SKM-1 treated with dmso at 0.1 percent for 144 hours (cell line): ENCODE results near the gene TREM1.

Source experiments
- DNase-seq: peaks from one replicate; lab custom pipeline; 2025; ENCODE audit not compliant: unreplicated experiment; lab: John Stamatoyannopoulos, UW

Gene TREM1

GRCh38 chr6:41286544-41287346, at the start of gene TREM1:
Gene TREM1 (minus strand): TSS chr6:41286682. CDS start chr6:41286655, 27 bp downstream.
- DNase-seq, result peak; percentile 98

DNA sequence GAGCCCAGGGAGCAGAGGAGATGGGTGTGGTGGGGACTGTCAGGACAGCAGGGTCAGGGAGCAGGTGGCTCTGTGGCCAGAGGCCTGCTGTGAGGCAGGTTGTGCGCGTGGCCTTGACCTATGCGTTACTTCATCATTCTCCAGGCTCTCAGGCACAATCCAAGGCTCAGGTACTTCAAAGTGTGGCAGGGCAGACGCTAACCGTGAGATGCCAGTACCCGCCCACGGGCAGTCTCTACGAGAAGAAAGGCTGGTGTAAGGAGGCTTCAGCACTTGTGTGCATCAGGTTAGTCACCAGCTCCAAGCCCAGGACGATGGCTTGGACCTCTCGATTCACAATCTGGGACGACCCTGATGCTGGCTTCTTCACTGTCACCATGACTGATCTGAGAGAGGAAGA, 49.5 kb upstream of the TREM1 start:
- DNase-seq, result no peak

DNA sequence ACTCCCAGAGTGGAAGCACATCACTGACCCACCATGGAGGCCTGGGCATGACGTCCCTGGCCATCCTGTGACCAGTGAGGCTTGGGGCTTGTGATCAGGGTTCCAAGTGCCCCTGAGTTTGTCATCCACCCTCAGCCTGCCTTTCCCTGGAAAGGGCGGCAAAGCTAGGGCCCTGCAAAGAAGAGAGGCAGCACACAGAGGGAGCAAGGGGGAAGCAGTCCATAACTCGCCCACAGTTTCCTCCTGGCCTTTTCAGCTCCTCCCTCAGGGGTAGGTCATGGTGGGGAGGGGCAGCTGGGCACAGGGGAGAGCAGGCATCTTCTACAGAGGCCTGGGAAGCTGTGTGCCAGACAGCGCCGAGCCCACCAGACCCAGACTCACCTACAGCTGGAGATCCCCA, 48.8 kb upstream of the TREM1 start, which contains the start of gene NCR2:
Gene NCR2 (plus strand): TSS at position 313 of the 400 bp plus-strand sequence. CDS start 269 bp downstream, outside the sequence.
- DNase-seq, result no peak

DNA sequence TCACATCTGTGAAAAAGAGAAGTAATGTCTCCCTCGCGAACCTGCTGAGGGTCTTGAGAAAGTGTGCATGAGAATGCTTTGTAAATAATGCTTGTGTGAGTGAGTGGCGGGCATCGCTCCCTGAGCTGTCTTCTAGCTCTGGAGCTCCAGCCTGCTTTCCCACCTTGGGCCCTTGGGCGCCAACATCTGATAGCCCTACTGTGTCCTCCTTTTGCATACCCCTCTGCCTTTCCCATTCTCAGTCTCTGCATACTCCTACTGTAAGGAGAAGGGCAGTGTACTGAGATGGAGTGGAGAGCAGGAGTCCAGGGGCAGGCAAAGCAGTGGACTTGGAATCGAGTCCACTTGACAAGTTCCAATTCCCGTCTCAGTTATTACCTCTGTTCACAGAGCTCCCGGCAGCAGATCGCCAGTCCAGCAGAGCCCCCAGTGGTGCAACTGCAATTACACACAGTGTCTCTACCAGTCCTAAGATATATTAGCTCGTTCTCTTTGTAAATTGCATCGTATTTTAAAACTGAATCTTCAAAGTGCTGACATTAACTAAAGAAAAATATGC, 48.1 kb upstream of the TREM1 start:
- DNase-seq, result no peak

DNA sequence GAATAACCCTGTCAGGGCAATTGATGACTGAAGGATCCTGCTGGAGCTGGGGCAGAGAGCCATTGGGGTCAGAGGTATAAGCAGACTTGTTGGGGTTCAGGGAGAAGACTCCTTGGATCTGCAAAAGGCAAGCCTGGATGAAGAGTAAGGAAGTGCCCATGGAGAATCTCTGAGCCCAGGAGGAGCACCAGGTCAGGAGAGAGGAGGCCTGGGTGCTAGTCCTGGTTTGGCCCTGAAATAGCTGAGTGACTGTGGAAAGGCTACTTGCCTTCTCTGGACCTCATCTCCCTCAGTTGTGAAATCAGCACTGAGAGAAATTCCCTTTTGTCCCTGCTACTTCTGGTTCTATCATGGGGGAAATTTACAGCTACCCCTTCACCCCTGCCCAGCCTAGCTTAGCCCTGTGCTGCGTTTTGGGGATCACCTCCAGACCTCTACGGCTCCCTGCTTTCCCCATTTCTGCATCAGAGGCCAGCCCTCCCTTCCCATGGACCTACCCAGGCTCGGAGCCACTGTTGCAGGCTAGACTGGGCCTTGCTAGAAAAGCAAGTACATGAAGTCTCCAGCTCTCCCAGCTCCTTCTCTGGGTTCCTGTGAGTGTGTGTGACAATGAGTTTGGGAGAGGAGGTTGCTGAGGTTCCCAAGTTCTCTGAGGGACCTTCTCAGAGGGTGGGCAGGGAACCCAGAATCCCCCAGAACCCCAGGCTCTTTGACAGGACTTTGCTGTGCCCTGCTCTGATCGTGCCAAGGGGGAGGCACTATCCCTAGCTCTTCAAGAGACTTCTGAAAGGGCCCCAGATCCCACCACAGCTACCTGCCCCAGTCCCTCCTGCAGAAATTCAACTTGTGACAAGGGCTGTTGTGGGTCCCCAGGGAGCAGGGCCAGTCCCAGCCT, 46.6 kb upstream of the TREM1 start:
- DNase-seq, result no peak

GRCh38 chr6:41332241-41332640, 45.8 kb upstream of the TREM1 start:
- DNase-seq, result no peak

DNA sequence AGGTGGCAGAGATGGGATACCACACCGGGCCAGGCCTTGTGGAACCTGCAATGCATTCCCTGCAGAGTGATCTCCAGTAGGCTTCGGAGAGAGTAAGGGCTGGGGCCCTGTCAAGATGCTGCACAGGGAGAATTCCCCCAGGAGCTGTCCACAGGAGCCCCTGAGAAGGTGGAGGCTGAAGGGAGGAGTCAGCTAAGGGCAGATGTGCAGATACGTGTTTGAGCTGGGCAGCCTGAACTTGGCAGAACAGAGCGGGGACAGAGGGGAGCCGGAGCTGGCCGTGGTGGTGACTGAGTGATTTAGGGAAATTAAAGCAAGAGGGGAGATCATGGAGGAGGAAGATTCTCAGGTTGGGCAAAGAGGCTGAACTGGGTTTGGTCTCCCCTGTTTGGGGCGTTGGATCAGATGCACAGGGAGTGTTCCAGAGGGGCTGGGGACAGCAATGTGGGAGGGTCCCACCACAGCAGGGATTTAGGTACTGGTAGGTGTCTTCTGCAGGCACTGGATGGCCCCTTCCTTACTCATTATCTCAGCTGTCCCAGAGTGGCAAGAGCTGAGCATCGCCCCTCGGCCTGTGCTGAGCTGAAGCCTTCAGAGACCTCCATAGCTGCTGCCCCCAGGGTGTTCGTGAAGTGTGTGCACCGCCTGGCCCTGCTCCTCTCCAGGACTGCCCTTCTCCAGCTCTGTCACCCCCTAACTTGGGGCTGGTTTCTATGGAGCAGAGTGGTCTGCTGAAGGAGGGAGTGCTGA, 45.1 kb upstream of the TREM1 start:
- DNase-seq, result no peak

DNA sequence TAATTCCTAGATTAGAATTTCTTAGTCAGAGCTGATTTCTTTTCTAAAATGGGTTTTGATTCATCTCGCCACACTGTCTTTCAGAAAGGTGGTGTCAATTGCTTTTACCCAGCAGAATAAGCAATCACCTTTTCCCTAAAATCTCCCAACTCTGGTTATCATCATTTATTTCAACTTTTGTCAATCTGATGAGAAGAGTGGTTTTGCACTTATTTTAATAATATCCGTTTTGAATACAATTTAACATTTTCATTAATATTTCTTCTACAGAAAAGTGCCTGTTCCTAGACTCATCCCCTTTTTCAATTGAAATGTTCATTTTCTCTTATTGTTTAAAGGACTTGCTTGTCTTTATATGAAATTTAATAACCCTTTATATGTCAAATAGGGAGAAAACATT, 40.7 kb upstream of the TREM1 start:
- no peak for DNase-seq

GRCh38 chr6:41326092-41326491, 39.6 kb upstream of the TREM1 start:
- no peak for DNase-seq

- no peak for DNase-seq
Measured at GRCh38 chr6:41325446-41326066, 39.1 kb upstream of the TREM1 start.

DNA sequence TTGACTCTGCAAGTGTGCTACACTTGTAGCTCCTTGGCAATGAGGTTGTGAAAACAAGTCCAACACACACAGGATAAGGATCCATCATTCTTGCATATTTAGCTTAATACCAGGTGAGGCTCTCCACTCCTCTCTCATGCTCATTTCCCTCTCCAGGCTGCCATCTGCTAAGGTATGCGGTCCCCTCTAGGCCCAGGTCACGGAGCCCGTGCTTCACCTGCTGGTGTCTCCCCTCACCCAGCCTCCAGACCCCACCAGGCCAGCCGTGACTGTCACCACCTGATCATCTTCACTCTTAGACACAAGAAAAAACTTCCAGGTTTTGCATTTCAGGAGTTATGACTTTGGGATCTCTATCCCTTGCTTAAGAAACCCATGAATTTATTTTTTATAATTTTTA, 34.7 kb upstream of the TREM1 start:
- DNase-seq, result no peak

DNA sequence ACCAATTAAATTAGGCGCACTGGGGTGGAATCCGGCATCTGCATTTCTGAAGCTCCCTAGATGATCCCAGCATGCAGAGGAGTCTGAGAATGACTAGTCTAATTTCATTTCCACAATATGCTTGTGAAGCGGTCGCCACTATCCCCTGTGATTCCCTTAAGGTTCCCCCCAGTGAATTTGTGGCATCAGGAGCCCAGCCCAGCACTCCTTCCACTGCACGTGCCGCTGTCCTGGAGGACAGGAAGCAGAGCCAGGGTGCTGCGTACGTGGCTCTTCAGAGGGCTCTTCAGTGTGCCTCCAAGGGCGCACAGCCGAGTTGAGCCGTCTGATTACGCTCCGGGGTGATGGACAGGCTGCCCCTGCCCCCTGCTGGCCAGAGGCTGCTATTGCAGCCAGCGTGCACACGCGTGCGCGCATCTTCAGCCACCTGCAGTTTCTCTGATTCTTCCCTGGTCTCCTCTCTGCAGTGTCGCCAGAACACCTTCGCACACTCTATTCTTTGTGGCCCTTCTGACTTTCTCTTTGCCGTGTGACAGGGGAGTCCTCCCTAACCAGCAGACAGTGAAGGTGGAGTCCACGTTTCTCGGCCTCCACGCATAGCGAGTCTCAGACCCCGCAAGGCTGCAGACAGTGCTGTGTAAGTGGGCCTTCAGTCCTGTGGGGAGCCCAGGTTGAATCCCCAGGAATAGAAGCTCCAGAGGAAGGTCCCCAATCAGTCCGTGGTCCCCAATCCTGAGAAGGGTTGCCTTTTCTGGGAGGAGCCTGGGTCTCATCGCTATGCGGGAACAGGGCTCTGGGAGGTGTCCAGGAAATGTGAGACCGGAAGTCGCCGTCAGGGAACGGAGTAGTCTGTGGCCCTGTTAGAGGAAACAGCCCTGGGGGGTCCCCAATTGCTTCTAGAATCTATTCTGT, 32.4 kb upstream of the TREM1 start:
- peak; percentile 79 for DNase-seq

GRCh38 chr6:41318261-41318653, 31.8 kb upstream of the TREM1 start:
- no peak for DNase-seq

- no peak for DNase-seq
Measured at GRCh38 chr6:41315943-41316620, 29.6 kb upstream of the TREM1 start.

DNA sequence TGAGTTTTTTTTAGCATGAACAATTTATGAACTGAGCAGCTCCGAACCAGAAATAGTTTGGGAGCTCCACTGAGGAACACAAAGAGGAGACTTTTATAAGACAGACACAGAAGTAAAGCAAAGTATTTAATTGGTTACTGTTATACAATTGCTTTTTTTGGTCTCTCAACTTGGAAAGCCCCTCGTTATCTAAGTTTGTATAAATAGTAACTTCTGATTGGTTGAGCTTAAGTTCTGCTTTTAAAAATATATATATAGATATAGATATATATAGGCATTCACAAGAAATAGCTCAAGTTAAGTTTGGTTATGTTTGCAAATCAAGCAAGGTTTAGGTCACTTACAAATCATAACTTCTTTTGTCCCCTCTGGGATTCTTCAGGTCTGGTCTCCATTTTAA, 28.7 kb upstream of the TREM1 start:
- no peak for DNase-seq

GRCh38 chr6:41306187-41306854, 19.8 kb upstream of the TREM1 start:
- peak; percentile 24 for DNase-seq

DNA sequence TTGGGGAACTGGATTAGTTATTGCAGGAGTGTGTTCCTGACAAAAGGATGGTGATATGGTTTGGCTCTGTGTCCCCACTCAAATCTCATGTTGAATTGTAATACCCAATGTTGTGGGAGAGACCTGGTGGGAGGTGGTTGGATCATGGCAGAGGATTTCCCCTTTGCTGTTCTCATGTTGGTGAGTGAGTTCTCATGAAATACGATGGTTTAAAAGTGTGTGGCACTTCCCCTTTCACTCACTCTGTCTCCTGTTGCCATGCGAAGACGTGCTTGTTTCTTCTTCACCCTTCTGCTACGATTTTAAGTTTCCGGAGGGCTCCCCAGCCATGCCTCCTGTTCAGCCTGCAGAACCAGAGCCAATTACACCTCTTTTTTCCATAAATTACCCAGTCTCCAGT, 16.2 kb upstream of the TREM1 start:
- peak; percentile 82 for DNase-seq

DNA sequence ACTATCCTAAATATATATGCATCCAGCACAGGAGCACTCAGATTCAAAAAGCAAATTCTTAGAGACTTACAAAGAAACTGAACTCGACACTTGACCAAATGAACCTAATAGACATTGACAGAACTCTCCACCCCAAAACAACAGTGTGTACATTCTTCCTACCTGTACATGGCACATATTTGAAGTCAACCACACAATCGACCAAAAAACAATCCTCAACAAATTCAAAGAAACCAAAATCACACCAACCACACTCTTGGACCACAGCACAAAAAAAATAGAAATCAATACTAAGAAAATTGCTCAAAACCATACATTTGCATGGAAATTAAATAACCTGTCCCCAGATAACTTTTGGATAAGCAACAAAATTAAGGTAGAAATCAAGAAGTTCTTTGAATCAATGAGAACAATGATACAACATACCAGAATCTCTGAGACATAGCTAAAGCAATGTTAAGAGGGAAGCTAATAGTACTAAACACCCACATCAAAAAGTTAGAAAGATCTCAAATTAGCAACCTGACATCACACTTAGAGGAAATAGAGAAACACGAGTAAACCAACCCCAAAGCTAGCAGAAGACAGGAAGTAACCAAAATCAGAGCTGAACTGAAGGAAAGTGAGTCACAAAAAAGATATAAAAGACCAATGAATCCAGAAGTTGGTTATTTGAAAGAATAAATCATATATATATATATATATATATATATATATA, 12.5 kb upstream of the TREM1 start:
- peak; percentile 54 for DNase-seq
